GM19452 (cell line): ENCODE measurements around the gene SF3A1.

Source experiments
- ATAC-seq: cut with Tn5 transposase; IDR thresholded peaks from one replicate; pipeline ENCODE4 v1.9.1; 2021; ENCODE audit not compliant: unreplicated experiment

Gene SF3A1

GRCh38 chr22:30386960-30387827, 30.5 kb upstream of the SF3A1 start, which contains the start of gene RNF215:
Gene RNF215 (minus strand): TSS chr22:30387411. CDS start chr22:30387313, 98 bp downstream.
- peak; percentile 85 for ATAC-seq

DNA sequence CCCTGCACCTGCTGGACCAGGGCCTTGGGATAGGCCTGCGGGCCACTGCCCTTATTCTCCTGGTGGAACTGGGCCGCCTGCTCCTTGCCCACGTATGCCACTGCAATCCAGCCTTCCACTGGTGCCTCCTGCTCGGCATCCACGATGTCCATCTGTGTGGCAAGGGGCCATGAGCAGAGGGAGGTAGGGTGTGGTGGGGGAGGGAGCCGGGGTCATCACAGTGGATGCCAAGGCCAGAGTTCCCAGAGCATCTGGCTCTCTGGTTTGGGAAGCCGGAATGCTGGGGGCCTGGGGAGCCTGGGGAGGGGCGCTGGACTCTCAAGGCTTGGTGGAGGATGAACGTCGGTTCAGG, 29.9 kb upstream of the SF3A1 start:
- ATAC-seq, result no peak

DNA sequence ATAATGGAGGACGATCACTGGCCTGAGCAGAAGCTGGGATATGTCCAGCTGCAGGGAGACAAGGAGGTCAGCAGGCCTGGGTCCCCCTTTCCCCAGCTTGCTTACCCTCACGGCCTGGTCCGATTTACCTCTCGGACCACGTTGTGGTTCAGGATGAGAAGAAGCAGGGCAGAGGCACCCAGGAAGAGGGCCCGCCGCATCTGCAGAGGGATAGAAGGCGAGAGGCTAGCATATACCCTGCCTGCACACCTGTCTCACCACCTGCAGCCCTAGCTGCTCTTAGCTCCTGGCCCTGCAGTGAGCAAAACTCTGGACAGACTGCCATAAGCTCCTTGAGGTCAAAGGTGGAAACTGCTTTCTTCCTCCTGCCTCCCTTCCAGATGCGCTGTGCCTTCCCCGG, 29.2 kb upstream of the SF3A1 start:
- ATAC-seq, result no peak

DNA sequence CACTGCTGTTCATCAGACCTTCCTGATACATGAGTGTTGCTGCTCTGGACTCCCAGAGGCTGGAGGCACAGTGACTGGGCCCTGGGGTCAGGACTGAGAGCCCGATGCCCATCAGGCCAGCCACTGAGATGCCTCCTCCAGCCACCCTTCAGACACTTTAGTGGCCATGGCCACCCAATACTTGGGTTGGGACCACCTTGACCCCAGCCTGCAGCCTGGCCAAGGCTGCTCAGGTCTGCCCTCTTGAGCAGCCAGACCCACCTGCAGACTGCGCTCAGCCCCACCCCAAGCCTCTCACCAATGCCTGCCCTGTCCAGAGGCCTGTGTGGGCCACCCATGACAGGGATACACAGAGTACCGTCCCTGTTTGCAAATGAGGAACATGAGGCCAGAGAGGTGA, 26.4 kb upstream of the SF3A1 start:
- no peak for ATAC-seq

GRCh38 chr22:30382340-30382739, 25.6 kb upstream of the SF3A1 start:
- ATAC-seq, result no peak

- no peak for ATAC-seq
Observed at GRCh38 chr22:30381264-30381663, 24.6 kb upstream of the SF3A1 start.

DNA sequence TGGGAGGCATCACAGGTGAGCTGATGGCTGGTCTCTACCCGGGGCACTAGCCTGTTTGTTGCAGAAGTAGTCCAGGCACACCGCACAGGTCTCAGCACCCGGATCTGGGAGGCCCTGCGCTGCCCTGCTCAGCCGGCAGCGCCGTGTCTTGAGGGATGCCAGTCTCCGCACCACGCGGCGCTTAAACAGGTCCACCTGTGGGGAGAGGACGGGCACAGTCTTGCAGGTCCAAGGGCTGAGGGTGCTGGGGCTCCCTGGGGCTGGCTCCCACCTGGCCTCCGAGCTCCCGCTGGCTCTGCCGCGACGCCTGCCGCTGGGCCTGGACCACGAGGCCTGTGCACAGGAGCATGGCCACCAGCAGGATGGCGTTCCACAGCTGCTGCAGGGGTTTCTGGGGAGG, 23.3 kb upstream of the SF3A1 start:
- ATAC-seq, result no peak

GRCh38 chr22:30375312-30375849, 18.7 kb upstream of the SF3A1 start:
- no peak for ATAC-seq

DNA sequence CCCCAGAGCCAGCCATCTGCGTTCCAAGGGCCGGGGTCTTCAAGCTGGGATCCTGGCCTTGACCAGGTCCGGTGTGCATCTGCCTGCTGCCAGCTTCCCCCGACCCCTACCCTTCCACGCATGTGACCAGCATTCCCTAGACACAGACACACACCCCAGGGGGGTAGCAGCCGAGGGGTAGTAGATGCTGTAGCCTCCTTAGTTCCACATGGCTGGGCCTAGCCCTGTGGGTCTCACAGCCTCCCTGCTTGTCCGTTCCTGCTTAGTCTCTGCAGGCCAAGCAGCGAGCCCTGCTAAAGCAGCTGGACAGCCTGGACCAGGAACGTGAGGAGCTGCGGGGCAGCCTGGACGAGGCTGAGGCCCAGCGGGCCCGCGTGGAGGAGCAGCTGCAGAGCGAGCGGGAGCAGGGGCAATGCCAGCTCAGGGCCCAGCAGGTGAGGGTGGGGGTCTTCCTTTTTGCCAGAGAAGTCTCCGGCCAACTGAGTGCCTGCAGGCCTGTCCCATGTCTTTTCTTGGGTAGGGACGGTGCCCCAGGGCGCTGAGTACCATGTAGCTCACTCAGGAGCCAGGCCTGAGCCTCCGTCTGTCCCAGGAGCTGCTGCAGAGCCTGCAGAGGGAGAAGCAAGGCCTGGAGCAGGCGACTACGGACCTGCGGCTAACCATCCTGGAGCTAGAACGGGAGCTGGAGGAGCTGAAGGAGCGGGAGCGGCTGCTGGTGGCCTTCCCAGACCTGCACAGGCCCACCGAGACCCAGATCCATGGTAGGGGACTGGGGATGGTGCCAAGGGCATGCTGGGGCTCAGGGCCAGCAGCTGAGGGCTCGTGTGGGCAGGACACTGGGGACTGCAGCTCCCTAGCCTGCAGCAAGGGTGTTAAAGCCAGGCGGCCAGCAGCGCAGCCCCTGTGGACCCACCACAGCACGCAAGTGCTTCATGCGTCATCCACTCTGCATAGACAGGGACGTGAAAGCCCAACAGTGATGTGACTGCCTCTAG, 16.9 kb upstream of the SF3A1 start:
- no peak for ATAC-seq

DNA sequence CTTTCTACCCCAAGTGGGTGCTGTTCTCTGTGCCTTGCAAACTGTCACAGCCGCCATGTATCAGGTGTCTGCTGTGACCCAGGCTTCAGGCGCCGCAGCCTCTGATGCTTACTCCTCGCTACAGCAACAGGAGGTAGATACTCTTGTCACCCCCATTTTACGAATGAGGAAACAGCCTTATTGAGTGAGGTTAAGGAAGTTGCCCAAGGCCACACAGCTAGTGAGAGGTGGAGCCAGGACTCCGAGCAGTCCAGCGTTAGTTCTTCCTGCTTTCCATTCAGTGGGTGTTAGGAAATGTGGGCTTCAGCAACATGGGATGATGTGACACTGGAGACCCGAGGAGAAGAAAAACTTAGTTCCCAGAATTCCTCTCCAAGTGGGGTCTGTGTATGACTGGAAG, 16.2 kb upstream of the SF3A1 start:
- ATAC-seq, result no peak

DNA sequence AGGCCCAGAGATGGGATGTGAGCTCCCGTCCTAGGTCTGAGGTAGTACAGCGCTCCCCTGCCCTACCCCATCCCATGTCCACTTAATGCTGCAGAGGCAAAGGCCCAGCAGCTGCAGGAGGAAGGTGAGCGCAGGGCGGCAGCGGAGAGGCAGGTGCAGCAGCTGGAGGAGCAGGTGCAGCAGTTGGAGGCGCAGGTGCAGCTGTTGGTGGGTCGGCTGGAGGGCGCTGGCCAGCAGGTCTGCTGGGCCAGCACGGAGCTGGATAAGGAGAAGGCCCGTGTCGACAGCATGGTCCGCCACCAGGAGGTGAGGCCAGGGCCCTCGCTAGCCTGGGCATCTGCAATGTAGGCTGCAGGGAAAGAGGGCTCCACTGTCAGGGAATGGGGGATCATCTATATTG, 15.3 kb upstream of the SF3A1 start:
- ATAC-seq, result no peak

- no peak for ATAC-seq
Observed at GRCh38 chr22:30371321-30371720, 14.6 kb upstream of the SF3A1 start.

DNA sequence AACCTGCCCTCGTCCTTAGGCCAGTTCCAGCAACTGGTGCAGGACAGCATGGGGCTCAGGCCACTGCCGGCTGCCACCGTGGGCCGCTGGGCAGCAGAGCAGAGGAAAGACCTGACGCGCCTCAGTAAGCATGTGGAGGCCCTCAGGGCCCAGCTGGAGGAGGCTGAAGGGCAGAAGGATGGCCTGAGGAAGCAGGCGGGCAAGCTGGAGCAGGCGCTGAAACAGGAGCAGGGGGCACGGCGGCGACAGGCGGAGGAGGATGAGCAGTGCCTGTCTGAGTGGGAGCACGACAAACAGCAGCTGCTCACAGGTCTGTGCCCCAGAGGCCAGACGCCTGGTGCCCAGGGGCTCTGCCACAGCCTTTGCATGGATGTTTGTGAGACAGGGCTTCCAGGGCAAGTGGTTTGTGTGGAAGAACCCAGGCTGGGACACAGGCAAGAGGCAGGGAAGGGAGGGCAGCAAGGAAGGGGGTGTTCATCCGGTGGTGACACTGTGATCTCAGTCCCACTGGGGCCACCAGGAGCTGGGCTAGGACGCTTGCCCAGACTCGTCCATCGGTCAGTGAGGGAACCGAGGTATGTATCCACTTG, 14.0 kb upstream of the SF3A1 start:
- ATAC-seq, result no peak

GRCh38 chr22:30368420-30368819, 11.7 kb upstream of the SF3A1 start:
- no peak for ATAC-seq

- no peak for ATAC-seq
Observed at GRCh38 chr22:30365891-30366290, 9.2 kb upstream of the SF3A1 start.

DNA sequence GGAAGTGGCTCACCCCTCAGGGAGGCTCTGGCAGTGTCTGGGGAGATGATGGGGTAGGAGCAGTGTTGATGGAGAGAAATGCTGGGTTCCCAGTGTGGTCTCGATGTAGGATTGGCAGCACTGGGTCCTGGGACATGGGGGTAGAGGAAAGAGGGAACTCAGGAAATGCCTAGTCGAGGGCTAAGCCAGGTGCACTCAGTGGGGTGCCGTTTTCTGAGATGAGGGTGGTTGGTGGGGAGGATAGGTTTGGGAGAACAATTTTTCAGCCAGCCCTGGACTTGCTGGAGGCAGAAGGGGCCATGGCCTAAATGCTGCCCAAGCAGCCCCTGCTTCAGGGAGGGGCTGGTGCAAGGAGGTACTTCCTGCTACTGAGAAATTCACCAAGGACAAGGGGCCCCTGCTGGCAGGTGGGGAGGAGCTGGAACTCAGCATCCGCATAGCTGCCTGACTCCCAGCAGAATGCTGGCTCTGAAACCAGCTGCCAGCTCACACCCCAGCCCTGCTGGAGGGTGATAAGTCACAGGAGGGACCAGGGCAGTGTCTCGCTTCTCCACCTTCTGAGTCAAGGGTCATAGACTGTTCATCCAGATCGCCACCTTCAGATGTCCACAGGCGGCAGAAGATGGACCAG, 6.1 kb upstream of the SF3A1 start:
- no peak for ATAC-seq

DNA sequence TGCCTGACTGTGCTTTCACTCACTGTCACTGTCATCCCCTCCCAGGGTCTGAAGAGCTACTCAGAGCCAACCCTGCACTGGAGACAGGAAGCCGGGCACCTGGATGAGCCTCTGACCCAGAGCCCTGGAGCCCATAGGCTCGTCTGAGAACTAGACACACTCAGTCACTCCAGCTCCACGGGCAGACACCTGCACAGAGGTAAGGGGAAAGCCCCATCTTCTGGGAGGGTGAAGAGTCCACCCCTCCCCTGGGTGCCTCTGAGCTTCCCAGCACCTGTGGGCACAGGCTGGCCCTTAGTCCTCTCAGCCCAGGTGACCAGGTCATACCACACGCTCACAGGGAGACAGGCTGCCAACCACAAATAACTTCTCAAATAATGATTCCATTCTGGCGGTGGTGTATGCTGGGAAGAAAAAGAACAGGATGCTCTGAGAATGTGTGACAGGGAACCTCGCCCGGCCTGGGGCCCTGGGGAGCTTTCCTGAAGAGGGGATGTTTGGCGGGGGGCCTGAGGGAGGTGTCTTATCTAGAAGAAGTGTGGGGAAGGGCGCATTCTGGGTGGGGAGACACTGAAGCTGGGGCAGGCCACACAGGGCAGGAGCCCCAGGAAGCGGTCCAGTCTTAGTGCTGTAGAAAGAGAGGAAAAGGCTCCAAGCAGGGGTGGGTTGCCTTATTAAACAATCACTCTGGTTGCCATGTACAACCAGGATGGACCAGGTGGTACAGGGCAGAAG, 5.4 kb upstream of the SF3A1 start:
- no peak for ATAC-seq

GRCh38 chr22:30358541-30358940, 1.8 kb upstream of the SF3A1 start:
- ATAC-seq, result no peak

DNA sequence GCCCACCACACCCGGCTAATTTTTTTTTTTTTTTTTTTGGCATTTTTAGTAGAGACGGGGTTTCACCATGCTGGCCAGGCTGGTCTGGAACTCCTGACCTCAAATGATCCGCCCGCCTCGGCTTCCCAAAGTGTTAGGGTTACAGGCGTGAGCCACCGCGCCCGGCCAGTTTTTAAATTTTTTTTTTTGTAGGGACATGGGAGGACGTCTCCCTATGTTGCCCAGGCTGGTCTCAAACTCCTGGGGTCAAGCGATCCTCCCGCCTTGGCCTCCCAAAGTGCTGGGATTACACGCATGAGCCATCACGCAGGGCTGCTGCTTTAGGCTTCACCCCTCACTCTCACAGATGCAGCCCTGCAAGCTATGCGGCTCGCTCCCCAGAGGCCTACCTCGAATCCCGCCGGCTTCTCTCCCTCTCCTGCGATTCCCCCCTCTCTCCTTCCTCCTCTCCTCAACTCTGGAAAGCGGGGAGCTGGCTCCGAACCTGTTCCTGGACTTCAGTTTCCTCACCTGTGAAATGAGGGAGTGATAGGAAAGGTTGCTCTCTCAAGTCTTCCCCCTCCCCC, 1.0 kb upstream of the SF3A1 start:
- no peak for ATAC-seq

DNA sequence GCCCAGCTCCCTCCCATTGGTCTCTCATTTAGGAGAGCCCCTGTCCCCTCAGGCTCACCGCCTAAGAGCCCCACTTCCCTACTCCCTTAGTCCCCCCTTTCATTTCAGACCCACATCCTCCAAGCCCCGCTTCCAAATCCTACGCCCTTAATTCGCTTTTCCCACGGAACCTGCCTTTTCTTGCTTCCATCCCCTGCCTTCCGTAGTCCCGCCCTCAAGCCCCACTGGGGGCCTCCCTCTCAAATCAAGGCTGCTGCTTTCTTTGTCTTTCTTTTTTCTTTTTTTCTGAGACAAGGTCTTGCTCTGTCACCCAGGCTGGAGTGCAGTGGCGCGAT, 509 bp upstream of the SF3A1 start:
- ATAC-seq, result no peak
